RWPE1 (cell line): Measurements from ENCODE around the gene PRPS2.

ENCODE experiments used
- CTCF ChIA-PET: fragments of 350-600 bp; sonication (Branson Sonifier 250); formaldehyde crosslinking; extraction: SDS; loops from one replicate; lab custom pipeline; 2021; lab: Yijun Ruan, JAX
- POLR2A ChIA-PET: fragments of 400-600 bp; formaldehyde crosslinking; extraction: SDS; loops from one replicate; lab custom pipeline; 2020; ENCODE audit warnings: antibody characterized with exemption; ENCODE audit not compliant: low non-redundant PET; lab: Yijun Ruan, JAX
- DNase-seq: peaks from one replicate; pipeline ENCODE4 v3.0.0; 2012; ENCODE audit warnings: low spot score
- H3K27ac ChIP-seq: fragments of 450-650 bp; 2 replicates; pipeline ENCODE4 v1.5.1; 2017
- TF ChIP-seq, protein P1 (sequence below): fragments of 450-650 bp; conservative IDR thresholded peaks from 2 replicates; pipeline ENCODE4 v1.5.1; 2017; ENCODE audit warnings: low read depth, mild to moderate bottlenecking

PRPS2 gene

DNA sequence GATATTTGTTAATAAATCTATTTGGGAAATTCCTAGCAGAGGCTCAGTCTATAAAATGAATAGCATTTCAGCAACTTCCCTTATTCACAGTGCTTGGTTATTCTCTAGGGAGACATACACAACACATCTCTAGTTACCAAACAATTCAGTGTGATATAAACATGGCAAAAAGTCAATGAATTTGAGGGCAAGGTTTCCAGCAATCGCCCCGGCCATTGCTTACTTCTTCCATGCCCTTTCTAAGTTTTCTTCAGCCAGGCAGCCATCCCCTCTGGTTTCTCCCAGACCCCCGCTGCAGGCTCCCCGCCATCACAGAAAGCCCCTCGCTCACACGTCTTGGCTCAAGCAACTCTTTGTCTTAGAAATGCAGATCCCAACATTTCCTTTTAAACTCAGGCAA, 80.0 kb downstream of the PRPS2 start:
- TF ChIP-seq, protein P1, sequence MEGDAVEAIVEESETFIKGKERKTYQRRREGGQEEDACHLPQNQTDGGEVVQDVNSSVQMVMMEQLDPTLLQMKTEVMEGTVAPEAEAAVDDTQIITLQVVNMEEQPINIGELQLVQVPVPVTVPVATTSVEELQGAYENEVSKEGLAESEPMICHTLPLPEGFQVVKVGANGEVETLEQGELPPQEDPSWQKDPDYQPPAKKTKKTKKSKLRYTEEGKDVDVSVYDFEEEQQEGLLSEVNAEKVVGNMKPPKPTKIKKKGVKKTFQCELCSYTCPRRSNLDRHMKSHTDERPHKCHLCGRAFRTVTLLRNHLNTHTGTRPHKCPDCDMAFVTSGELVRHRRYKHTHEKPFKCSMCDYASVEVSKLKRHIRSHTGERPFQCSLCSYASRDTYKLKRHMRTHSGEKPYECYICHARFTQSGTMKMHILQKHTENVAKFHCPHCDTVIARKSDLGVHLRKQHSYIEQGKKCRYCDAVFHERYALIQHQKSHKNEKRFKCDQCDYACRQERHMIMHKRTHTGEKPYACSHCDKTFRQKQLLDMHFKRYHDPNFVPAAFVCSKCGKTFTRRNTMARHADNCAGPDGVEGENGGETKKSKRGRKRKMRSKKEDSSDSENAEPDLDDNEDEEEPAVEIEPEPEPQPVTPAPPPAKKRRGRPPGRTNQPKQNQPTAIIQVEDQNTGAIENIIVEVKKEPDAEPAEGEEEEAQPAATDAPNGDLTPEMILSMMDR: no peak
- no peak overlapping the region for H3K27ac ChIP-seq
- no peak for DNase-seq
- ChIA-PET CTCF (no interaction called here), POLR2A (no interaction called here)

DNA sequence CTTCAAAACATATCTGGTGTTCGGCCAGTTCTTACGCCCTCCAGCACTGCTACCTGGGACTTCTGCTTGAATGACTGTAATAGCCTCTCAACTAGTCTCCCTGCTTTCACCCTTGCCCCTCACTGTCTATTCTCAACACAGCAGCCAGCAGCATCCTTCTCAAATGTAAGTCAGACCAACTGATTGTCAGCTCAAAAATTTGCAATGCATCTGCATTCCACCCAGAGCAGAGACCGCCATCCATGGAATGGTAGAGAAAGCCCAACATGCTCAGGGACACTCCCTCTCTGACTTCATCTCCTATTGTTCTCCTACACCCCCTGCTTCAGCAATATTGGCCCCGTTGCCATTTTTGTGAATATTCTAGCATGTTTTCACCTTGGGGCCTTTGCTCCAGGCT, 81.5 kb downstream of the PRPS2 start:
- DNase-seq: no peak
- TF ChIP-seq, protein P1: no peak
- POLR2A ChIA-PET: no interaction called here

More for the DNA sequence above, 81.5 kb downstream of the PRPS2 start:
- H3K27ac ChIP-seq: no peak overlapping the region
- CTCF ChIA-PET: no interaction called here
